Measurements from ENCODE around the gene SYNPO2.

DNA sequence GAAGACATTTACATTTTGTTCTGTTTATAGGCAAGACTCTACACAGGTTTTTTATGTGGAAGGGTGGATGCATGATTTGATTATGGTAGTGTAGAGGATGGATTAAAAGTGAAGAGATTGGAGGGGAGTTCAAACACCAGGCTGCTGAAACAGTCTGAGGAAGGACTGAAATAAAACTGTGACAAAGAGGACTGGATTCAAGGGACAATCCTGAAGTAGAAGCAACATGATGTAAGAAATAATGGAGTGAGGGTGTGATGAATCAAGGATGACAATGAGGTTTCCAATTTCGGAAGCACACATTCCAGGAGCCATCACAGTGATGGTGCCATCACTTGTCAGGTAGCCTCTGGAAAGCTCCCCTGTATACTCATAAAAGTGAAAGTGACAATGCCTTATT is 103.5 kb downstream of the SYNPO2 start:
- TF ChIP-seq, protein P1, sequence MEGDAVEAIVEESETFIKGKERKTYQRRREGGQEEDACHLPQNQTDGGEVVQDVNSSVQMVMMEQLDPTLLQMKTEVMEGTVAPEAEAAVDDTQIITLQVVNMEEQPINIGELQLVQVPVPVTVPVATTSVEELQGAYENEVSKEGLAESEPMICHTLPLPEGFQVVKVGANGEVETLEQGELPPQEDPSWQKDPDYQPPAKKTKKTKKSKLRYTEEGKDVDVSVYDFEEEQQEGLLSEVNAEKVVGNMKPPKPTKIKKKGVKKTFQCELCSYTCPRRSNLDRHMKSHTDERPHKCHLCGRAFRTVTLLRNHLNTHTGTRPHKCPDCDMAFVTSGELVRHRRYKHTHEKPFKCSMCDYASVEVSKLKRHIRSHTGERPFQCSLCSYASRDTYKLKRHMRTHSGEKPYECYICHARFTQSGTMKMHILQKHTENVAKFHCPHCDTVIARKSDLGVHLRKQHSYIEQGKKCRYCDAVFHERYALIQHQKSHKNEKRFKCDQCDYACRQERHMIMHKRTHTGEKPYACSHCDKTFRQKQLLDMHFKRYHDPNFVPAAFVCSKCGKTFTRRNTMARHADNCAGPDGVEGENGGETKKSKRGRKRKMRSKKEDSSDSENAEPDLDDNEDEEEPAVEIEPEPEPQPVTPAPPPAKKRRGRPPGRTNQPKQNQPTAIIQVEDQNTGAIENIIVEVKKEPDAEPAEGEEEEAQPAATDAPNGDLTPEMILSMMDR (IDR thresholded peaks at IDR 0.05), result no peak
- TF ChIP-seq EZH2 (IDR thresholded peaks at IDR 0.05; ENCODE audit: borderline replicate concordance, insufficient read depth, low read depth, low read length, poor library complexity, severe bottlenecking), result no peak

All from B cell (primary cell).